Left renal cortex interstitium (tissue), 4 donors: ENCODE measurements around the gene ERBB4. TPM values are rescaled to one million over a fixed set of nuclear protein-coding genes. Genes with fewer than 3 reads are reported as not detected.

Experiments
- DNase-seq, 4 donors: peaks; one replicate each; pipeline ENCODE4 v3.0.0-alpha.2; 2013; ENCODE audit warnings: low read depth in 4 of 4, low spot score in 2 of 4, missing footprints in 1 of 4
- polyA plus RNA-seq, 4 donors: library from polyadenylated mRNA; unstranded; fragments of 120-200 nt; gene quantifications; one replicate each; pipeline ENCODE4 v1.2.1, GENCODE V29; 2013; ENCODE audit not compliant: insufficient read length in 4 of 4

ERBB4 gene
- polyA plus RNA-seq, 4 donors: 34.7 to 59.5 (median 45.5) TPM

DNA sequence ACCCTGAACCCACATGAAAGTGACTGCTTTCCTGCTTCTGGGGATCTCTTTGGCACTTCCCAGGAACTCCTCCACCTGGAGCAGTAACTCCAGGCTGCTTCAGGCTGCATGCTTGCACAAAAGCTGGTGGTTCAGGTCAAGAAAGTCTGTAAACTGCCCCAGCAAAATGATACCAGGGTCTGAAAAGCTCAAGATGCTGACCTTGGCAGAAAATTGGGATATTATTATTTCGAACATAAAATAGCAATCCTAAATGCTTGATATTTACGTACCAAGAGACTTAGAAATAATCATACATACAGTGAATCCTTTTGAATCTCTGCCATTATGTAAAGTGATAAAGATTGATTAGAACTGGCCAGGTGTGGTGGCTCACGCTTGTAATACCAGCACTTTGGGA lies 674.3 kb downstream of the ERBB4 start:
- DNase-seq: no peak

DNA sequence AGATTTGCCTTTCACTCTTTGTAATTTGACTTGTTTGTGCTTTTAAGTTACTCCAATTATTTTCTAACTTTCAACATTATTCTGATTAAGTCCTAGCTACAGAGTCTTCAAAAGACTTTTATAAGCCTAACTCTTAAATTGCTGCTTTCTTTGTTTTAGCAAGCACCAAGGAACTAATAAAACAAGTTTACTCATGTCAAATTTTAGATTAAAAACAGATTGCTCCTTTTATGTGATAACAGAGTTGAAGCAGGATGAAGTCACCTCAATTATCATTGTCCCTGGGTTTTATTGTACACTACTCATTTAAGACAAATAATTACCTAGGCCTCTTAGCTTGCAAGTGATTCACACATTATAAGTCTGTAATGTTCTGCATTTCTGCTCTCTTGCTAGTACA lies 678.4 kb downstream of the ERBB4 start:
- DNase-seq: no peak

DNA sequence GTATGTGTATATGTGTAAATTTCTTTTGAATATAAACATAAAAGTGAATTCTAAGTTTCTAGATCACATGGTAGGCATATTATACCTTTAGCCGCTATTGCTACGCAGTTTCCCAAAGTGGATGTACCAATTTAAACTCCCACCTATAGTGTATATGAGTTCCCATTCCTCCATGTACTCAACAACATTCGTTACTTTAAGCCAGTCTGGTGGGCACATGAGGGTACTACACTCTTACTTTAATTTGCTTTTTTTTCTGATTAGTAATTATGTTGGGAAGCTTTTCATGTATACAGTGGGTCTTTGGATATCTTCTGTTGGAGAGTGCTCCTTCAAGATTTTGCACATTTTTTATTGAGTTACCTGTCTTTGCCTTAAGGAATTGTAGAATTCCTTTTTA lies 683.8 kb downstream of the ERBB4 start:
- no peak for DNase-seq

DNA sequence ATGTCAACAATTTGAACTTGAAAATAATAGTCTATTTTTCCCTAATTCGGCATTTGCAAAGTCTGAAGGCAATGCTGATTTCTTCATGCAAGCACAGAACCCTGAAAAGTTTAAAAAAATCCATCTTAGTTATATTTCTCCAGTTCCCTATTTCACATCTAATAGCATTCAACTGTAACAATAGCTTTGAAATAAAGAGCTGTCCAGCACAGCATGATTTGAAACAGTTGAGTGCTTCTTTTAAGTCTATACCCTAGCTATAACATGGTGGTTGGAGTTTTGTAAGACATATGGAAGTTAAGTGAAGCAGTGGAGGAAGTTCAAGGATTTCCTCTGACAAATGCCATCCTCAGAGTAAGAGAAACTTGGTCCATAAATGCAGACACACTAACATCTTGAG lies 691.9 kb downstream of the ERBB4 start:
- no peak for DNase-seq

DNA sequence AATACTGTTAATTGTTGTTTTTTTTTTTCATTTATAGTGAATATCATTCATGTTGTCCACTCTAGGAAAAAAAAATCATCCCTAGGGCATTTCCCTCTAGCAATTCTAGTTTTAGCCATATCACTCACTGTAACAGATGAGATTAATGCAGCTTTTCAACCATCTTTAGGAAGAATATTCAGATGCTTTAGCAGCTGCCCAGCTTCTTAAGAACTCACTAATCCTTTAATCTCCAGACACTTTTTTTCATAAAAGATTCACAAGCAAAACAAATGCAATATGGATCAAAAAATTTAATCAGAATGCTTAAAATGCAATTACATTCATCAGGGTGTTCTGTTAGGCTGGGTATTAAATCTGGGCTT lies 692.6 kb downstream of the ERBB4 start:
- DNase-seq: no peak

DNA sequence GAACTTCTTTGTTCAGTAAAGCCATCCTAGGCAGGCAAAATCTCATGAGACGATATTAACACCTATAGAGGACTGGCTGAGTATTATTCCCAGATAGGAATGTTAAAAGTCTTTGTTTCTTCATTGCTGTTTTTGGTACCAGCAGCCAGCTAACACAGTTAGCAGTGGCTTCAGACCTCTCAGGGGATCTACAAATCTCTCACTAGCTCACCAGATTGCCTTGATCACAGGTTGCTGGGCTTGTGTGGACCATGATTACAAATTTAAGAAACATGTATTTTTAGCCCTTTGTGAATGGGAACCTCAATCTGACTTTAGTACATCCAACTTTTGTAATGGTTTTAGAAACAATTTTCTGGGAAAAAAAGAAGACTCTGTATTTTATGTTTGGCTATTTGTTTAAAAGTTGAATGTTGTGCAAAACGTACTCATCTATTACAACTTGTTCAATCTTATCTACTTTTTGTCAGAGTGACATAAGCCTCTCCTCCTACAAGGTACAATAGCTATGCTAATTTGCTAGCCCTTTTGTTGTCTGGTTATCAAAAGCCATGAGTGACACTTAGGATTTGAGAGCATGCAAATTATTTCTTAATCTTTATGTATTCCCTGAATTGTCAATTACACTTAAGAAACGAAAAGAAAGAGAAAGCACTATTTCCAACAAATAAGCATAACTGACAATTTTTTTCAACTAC lies 693.1 kb downstream of the ERBB4 start:
- no peak for DNase-seq

DNA sequence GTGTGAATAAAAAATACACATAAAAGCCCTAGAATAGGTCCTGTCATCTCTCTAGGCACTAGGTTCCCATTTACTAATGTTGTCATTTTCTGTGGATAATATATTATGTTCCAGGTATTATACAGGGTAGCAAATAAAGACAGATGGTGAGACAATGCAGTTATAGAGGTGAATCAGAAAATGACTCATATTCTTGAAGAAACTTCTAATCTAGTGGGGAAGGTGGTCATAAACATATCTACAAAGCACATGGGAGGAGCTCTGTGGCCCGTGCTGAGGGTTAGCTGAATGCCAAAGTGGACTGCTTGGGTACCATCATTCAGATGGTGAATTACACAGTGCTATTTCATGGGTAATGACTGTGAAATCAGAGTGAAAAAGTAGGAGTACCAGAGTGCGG lies 700.9 kb downstream of the ERBB4 start:
- DNase-seq: no peak

DNA sequence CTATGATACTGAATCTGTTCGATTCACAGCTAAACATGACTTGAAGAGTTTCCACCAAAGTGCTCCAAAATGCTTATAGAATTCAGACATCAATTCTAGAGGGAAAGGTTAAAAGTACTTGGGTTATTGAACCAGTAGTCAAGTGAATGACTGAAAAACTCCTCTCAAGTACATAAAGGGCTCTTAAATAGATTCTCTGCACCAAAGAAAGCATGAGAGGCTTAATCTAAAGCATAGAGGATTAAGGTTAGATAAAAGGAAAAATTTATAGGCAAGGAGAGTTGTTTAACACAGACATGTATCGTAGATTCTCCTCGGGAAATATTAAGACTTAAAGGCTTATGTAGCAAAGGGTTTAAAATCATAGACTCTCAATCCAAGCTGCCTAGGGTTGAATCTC lies 701.4 kb downstream of the ERBB4 start:
- DNase-seq: no peak

DNA sequence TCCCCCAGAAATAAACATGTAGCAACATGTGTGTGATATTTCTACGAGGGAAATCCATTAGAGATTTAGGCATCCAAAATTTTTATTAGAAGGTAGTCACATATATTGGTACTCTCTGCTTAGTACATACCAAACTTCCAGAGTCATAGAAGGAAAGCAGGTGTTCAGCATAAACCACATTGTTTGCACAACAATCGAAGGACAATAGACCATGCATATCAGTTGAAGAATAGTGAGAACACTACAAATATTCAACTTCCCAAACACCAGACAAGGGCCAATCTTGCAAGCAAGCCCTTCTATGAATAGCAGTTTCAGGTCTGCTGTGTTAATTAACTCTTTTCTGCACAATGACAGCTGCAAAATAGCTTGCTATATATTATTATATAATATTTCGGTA lies 702.2 kb downstream of the ERBB4 start:
- DNase-seq: no peak

DNA sequence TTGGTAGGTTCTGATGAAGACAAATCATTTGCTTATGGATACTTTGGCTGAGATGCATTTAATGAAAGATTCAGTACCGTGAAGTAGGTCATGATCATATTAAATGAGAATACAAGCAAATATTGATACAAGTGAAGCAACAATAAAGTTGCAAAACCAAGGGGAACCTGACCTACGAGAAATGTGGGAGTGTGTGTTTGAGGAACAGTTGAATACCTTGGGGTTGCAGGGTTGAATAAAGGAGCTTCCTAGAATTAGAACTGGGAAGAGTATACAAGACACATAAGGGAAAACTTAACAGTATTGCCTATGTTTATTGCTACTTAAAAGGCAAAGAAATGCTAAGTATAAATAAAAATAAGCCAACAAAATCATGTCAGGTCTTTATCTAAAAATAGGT lies 702.9 kb downstream of the ERBB4 start:
- DNase-seq: no peak

DNA sequence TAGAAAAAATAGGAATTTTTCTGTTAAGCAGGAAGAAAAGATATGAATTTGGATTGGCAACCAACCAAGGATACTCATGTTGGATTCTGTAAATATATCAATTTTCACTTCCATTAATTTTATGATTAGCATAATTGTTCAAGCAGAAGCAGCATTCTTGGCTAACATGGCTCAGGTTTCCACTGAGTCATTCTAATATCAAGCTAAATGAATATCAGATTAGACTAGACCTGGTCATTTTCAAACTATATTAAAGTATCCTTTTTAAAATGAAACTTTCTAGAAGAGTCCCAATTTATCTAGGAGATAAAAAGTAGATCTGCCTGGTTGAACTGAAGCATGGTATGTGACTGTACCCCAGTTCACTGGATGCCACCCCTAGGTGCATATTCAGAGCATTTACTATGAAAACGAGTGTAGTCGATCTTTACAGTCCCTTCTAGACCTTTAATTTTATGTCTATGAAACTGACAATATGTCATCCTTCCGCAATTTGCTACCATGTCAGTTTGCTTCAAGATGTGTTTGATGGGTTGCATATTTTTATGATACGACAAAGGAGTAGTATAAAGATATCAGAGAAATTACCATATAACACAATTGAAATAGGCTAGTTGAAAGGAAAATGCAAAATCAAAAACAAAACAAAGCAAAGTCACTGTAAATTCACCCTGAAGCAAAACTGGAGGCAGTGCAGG lies 704.9 kb downstream of the ERBB4 start:
- no peak for DNase-seq

DNA sequence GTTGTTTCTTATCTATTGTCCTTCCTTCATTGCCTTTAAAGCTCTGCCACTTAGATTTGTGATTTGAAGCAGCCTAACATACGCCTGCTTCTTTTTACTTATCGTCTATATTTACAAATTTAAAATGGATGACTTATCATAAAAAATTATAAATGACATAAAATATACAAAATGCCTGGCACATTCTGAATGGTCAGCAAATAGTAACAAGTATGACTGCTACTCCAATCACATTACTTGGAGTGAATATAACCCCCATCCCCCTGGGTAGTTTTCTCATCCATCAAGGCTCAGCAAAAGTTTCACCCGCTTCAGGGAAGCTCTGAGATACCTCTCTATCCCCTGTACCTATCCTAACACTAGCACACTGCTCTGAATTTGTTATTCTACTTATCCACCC lies 708.9 kb downstream of the ERBB4 start:
- no peak for DNase-seq

DNA sequence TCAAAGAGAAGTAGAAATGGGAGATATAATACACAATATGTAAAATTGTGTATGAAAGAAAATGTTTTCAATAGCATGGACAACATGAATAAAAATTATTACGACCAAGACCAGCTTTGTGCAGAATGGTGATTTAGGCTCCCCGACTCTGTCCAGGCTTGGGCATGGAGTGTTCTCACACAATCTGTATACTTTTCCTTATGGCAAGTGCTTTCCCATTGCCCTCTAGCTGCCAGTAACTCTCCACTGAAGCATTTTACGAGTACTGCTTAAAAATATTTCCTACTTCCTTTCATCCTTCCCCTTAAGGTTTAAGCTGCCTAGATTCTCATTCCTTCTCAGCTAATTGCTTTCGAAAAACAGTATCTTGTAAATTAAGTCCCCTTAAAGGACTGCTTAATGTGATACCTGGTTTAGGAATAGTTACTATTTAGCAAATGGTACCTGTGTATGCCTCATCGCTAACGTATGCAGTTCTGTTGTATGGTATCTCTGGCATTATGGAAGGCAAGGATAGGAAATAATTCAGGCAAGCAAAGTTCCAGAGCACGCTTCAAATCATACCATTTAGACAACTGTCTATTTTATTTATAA lies 714.6 kb downstream of the ERBB4 start:
- no peak for DNase-seq

DNA sequence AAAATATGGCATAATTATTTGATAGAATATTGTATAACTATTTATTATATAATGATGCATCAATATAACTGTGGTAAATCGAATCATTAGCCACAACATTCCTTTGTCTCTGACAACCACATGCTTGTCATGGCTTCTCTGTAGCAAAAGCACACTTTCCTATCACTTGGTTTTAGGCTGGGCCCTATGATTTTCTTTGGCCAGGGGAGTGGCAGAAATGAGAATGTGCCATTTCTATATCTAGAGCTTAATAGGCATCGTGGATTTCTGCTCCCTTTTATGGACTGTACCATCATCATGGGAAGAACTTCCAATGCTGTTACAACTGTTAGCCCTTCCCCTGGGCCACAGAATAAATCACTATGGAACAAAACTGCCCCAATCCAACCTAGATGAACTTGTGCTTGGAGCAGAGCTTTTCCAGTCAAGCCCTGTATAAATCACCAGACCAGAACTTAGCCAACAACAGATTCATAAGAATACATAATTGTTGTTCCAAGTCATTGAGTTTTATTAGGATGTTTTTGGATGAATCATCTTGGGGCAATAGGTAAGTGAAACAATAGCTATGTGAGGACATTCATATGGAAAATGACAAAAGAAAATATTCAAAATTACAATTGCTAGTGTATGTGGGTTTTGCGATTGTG lies 715.8 kb downstream of the ERBB4 start:
- no peak for DNase-seq

DNA sequence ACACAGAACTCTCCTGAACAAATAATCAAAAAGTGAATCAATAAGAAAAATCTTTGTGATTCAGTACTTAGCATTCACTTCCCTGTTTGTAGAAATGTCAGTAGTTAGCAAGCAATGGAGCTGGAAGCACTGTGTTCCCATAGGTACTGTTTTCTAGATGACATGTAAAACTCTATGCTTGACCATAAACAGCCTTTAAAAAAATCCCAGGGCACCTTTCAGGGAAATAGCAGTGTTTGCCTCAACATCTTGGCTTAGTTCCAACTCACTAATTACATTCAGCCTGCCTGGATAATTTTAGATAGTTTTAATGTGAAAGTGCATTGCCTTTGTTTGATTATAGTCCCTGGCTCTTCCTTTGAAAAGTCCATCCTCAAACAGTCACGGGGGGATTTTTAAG lies 721.8 kb downstream of the ERBB4 start:
- peak in 1 of 4 donors; percentile 0 for DNase-seq

DNA sequence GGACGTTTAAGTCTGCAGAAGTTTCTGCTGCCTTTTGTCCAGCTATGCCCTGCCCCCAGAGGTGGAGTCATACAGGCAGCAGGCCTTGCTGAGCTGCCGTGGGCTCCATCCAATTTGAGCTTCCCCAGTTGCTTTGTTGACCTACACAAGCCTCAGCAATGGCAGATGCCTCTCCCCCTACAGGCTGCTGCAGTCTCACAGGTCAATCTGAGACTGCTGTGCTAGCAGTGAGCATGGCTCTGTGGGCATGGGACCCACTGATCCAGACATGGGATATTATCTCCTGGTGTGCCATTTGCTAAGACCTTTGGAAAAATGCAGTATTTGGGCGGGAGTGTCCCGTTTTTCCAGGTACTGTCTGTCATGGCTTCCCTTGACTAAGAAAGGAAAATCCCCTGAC lies 726.0 kb downstream of the ERBB4 start:
- no peak for DNase-seq

DNA sequence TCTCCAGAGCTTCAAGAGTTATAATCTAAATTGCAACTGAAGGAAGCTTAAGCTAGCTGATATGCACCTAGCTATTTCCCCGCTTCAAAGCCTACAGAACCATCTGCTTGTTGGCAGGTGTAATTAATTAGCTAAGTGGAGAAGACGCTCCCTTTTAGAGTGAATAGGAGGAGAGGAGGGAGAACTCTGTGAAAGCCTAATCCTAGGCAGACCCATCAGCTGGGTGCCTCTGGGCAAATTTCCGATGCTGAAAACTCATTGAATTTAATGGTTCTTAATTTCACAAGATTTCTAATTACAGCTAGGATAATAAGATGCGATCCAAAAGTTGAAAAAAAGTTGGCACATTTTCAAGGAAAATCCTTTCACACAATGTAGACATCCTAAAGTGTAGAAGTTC lies 735.9 kb downstream of the ERBB4 start:
- no peak for DNase-seq

DNA sequence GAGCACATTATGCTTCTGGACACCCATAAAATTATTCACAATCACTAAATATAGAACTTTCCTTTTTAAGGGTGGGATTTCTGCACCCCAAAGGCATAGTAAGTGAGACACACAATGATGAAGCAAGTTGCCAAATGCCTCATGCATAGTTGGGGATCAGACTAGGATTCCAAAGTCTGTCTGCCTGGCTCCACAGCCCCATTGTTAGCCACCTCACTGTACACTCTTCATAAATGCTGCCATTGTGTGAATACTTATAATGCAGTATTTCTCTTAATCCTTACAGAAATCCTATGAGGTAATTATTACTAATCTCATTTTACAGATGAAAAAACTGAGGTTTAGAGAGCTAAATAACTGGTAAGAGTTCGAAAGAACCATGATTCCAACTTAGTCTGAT lies 738.6 kb downstream of the ERBB4 start:
- no peak for DNase-seq

DNA sequence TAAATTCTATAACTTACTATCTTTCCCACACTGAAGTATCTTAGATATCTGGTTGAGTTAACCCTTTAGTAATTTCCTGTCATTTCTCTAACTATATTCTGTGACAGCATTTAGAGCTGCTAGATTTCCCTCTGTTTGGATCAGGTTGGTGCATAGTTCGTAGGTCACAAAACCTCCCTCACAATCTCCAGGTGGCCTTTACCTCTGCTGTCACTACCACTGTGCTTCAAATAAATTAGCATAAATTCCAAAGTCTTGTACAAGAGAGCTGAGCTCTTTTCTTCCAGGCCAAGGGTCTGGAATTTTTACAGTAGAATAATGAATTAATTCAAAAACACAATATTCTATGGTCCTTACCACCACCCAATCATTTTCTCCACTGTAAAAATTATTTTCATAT lies 739.7 kb downstream of the ERBB4 start:
- no peak for DNase-seq

DNA sequence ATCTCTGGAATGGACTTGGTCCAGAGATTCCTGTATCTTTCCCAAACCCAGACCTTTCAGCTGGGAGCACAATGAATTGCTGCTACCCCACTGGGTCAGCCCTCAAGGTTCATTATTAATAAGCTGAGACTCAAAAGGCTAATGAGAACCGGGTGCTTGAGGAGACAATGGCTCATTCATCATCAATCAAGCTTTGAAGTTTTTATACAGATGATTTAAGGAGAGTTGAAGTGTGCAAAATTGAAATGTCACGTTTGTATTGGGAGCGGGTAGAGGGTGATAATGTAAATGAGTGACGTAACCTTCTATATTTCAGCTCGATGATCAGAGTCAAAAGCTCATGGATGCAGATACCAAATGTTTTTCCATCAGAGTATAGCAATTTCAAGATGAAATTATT lies 744.9 kb downstream of the ERBB4 start:
- DNase-seq: no peak

DNA sequence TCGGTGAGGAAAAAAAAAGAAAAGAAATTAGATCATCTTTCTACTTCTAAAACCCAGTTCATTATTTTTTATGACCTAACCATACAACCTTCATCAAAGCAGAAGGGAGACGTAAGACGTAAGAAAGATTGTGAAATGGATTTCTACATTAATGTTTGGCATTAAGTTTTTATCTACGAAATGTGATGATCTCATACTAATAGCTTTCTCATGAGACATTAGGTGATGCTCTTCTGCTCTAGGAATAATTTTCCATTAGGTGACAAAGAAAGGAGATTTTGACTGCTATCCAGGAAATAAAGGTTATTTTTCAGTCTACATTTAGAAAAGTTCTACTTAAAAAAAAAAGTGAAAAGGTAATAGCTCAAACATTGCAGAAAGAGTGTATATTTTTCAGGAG lies 748.6 kb downstream of the ERBB4 start:
- DNase-seq: no peak

DNA sequence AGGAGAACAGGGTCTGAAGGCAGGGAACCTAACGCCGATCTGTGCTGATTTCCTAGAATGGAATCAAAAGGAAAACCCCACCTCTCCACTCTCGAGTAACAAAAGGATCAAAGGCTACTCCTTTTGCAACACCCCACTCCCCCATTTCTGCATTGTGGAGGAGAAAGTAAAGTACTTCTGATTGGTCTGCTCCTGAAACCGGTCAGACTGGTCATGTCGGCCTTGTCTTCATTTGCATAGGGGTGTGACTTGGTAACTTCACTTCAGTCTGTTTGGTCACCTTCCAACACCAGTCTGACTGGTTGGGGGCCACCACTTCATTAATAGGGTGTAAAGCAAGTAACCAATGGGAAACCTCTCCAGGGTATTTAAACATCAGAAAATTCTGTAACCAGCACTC lies 771.9 kb downstream of the ERBB4 start:
- DNase-seq: peak in 3 of 4 donors; percentile 13 to 33 (median 21)
